GM19467 (cell line): Measurements from ENCODE around the gene RALGAPB.
A peak's percentile ranks its signal among the peaks of the same experiment; 100 is the strongest.
"Not testable (repeated sequence)": the region's sequence is repeated elsewhere in the genome, so short reads cannot be mapped to it uniquely, and the experiment has no call there.

ENCODE experiments used
- ATAC-seq: cut with Tn5 transposase; IDR thresholded peaks from one replicate; pipeline ENCODE4 v1.9.1; 2021; ENCODE audit warnings: mild to moderate bottlenecking, moderate library complexity; ENCODE audit not compliant: unreplicated experiment

Gene RALGAPB

DNA sequence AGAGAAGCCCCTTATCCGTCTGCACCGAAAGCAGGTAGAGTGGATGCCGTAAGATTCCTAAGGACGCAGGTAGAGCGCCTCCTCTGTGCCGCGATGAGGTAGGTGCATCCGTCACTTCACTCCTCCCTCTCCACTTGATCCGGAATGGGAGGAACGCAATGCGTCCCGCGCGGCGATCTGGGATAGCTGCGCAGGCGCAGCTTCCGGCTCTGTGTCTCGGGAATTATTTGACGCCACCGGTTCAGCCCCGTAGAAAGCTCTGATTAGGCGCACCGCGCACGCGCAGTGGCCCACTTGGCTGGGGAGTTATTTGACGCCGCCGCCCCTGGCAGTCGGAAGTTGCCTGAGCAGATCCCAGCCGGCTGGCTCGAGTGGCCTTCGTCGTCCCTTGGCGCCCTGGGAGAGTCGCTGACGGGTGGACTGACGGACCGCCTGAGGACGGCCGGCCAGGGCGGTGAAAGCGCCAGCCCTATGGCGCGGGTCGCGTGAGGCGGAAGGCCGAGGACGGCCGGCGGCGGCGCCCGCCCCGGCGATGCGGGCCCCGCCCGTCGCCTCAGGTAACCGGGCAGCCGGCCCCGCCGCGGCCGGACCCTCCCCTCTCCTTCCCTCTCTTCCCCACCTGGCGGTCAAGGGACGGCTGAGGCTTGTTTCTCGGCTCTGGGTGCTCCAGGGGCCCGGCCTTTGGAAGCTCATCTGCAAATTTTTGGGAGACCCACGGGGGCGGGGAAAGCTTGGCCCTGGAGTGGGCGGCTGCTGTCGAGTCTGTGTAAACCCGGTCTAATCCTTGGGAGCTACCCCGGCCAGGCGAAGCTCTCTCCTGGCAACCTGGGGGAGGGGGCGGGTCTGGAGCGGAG, at the start of gene RALGAPB:
TSS of gene RALGAPB (plus strand) at position 331 of the 854 bp plus-strand sequence. CDS start 15,590 bp downstream, outside the sequence.
- ATAC-seq: peak; percentile 91

DNA sequence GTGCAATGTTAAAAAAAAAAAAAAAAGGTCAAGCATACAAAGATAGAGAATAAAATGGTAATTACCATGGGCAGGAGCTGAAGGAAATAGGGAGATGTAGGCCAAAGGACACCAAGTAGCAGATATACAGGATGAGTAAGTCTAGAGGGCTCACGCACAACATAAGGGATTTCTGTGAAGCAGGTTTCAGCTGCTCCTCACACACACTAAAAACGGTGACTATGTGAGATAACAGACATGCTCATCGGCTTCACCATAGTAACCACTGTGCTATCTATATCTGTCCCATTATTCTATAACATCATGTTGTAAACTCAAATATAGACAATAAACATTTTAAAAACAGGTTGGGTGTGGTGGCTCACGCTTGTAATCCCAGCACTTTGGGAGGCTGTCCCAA, 49.1 kb upstream of the RALGAPB start:
- ATAC-seq: no peak

DNA sequence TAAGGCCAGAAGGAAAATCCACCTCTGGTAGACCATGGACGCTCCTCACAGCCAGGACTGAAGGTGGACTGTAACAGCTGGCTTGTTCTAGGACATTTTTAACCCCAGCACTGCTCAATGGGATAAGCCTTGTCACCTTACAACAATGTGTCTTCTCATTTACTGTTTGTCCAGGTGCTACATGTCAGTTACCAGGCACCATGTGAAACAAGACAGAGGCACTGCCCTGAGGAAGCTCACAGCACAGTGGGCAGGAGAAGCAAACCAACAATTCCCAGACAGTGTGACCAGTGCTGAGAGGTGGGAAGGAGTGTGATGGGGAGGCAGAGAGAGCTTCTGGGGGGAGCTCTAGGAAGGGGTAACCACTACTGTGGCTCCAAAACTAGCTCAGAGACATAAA, 48.2 kb upstream of the RALGAPB start:
- no peak for ATAC-seq

DNA sequence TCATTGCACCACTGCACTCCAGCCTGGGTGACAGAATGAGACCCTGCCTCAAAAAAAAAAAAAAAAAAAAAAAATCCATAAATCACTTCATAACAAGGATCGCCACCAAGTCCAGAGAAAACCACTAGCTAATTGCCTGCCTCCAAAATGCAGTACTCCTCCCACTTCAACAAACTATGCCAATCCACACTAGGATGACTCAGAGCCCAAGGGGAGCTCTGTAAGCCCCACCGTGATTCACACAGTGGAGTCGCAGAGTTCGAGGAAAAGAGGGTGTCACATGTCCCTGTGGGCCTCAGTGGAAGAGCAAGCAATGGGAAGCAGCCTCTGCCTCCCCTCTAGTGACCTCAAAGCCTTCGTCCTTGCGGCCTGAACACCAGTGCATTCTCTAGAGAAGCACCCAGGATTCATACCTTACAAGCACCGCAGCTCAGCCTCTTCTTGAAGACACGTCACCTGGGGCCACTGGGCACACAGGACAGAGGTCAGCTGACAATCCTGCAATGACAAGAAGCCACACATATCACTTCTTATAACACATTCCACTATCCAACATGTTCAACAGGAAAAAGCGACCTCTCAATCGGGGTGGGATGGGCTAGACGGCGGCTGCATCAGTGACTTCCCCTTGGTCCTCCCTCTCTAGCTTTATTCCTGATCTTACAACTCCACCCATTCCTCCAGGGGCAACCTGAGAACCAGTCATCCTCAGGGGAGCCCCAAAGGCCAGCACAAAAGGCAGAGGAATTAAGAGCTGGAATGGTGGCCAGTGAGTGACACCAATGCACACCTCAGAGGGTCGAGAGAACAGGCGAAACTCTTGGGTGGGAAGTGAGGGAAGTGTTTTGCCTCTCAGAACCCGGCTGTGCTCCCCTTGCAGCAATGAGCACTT, 46.4 kb upstream of the RALGAPB start:
- ATAC-seq: no peak

DNA sequence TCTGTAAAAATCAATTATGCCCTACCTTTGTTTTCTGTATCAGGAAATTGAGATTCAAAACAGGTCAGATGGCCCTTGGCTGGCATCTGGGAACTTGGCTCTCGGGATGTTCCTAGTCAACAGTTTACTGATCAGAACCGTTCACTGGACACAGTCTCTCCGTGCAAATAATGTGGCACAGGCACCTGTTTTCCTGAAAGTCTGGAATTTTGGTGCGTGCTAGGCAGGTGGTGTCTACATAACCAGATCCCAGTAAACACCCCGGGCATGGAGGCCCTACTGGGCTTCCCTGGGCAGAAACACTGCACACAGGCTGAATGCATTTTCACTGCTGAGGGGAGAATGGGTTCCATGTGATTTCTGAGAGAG, 45.0 kb upstream of the RALGAPB start:
- ATAC-seq: no peak

DNA sequence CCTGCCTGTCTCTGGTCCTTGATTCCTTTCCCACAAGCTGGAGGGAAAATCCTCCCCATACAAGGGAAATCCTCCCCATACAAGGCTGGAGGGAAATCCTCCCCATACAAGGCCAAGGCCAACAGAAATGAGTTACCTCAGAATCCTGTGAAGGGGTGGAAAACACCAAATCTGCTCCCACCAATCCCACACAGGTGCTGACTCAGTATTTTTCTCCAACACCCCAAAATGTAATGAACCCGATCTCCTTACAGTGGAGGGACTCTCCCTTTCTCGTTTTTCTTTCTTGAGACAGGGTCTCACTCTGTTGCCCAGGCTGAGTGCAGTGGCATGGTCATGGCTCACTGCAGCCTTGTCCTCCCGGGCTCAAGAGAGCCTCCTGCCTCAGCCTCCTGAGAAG, 43.8 kb upstream of the RALGAPB start:
- no peak for ATAC-seq

DNA sequence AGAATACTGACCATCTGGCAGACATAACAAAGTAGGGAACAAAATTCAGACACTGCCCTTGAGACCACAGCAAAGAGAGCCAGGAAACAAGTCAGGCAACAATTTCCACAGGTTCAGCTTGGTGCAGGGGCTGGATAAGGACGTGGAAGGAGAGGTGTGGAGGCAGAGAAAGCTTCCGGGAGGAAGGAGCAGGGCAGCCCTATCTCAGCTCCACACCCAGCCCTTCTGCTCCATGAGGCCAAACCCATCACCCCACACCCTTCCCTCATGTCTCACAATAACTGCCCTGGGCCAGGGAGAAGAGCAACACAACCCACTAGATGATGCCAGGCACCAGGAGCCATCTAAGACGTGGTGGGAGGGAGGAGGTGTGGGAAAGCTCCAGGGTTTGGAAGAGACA, 43.3 kb upstream of the RALGAPB start:
- ATAC-seq: no peak

DNA sequence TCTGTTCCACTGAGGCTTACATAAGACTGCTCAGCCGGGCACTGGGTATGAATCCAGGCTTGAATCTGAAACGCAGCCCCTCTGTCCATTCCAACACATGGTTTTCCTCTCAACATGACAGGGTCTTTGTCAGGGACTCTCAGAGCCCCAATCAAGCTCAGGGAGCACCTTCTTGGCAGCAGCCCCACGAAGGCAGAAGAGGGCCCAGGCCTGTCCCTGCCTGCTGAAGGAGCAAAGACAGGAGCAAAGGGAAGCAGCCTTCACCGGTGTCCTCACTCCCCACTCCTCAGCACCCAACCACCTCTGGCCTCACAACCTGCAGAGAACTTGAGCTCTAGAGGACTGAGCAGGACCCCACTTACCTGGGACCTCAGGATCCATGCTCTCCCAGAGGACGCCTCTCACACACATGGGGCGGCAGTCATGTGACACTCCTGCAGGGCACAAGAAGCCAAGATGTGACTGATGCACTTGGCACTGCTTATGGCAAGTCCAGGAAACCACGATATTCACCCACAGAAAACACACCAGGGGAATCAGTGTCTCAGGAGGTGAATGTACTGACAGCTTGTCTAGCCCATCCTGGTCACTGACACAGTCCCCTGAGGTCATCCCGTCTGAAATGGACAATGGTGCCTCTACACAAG, 41.8 kb upstream of the RALGAPB start:
- no peak for ATAC-seq

DNA sequence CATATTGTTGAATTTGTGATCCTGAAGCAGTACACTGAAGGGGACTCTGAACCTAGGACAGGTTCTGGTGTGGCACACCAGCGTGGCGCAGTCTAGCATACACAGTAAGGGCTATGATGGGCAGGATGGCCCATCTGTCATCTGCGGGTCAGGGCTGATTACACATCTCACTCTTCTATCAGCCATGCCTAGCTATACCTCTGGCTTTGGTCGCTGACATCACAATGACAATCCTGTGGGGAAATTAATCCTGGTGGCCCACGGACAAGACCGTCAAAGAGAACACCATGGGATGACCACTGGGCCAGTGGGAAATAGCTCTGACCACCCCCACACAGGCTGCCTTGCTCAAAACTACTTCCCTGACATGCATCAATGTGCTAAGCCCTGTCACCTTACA, 40.4 kb upstream of the RALGAPB start:
- no peak for ATAC-seq

DNA sequence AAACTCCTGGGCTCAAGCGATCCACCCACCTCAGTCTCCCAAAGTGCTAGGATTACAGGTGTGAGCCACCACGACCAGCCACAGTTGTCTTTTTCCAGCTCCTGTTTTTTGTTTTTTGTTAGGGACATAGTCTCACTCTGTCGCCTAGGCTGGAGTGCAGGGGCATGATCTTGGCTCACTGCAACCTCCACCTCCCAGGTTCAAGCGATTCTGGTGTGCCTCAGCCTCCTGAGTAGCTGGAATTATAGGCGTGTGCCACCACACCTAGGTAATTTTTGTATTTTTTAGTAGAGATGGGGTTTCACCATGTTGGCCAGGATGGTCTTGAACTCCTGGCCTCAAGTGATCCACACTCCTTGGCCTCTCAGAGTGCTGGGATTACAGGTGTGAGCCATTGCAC, 39.8 kb upstream of the RALGAPB start:
- ATAC-seq: not testable (repeated sequence)

DNA sequence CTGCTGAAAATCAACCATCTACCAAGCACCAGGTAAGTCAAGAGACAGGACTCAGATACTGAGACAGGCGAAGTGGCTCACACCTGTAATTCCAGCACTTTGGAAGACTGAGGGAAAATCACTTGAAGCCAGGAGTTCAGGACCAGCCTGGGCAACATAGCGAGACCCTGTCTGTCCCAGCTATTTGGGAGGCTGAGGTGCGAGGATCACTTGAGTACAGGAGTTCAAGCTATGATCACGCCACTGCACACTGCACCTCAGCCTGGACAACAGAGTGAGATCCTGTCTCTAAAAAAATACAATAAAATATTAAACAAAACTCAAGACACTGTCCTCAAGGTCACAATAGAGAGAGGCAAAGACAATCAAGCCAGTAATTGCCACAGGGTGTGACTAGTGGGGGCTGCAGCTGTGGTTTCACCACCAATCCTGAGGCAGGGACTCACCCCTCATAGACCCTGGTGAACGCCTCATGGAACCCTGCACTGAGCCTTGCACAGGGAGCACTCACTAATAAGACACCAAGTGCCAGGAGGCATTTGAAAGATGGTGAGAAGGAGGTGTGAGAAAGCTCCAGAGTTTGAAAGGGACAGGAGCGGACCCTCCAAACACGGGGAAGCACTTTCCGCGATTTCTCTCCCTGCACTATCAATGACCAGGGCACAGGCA, 39.2 kb upstream of the RALGAPB start:
- no peak for ATAC-seq

DNA sequence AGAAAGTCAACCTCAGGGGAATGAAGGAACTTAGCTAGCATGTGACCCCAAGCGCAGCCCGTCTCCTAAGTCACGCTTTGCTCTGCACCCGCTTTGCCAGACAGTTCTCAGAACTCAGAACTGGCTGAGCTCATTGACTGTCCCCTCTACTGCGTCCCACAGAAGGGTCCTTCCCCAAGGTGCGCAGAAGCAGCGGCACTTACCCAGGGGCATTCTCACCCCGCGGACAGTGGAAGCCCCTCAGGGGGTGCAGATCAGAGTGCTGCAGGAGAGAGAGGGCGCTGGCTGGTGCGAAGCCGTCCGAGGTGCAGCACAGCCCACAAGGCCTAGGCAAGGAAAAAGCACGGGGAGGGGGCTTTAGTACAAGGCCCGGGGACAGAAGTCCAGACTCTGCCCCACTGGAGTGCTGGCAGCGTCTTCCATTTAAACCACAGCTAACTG, 38.3 kb upstream of the RALGAPB start:
- no peak for ATAC-seq

DNA sequence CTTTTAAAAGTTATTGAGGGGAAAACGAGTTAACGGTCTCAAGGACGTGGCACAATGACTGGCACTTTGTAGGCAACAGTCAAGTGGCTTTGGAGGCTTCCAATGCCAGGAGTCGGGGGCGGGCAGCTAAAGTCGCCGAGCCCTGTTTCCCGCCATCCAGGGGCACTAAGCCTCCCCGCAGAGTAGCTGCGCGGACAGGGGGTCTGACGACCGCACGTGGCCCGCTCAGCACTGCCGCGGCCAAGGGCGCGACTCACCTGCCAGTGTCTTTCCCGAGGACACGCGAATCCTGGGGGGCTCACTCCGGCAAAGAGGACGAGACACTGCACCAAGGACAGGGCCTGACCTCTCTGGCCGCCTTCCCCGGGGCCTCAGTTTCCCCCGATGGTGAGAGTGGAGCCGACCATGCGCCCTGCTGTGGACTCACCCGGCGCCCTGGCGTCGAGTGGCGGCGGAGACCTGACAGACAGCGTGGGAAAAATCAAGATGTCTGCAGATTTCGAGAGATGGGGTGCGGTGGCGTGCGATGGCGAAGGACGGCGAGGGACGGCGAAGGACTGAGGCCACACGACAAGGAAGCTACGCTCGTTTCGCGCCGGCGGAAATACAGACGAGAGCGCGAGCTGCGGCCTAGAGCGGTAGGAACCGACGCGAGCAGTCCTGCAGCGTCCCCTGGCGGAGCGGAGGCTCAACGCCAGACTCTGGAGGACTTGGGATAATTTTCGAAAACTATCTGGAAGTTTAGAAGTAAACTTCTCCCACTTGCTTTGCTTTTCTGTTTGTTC, 37.7 kb upstream of the RALGAPB start, which contains the start of gene SNHG17:
TSS of gene SNHG17 (minus strand) at position 559 of the 785 bp plus-strand sequence.
- ATAC-seq: peak; percentile 73

DNA sequence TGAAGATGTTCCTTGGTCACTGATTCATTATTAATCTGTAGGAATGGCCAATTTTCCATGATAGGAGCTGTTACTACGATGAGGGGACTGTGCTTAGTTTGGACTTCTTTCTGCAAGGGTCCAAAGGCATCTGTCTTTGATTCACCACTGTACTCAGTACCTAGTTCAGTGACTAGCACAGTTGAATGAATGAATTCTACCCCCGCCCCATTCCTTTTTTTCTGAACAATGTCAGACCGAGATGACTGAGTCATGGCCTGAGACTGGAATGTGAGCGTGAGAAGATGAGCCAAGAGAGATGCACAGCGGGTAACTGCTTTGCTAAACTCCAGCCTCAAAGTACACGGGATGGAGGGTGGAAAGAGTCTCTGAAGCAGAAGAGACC, 37.1 kb upstream of the RALGAPB start:
- no peak for ATAC-seq

DNA sequence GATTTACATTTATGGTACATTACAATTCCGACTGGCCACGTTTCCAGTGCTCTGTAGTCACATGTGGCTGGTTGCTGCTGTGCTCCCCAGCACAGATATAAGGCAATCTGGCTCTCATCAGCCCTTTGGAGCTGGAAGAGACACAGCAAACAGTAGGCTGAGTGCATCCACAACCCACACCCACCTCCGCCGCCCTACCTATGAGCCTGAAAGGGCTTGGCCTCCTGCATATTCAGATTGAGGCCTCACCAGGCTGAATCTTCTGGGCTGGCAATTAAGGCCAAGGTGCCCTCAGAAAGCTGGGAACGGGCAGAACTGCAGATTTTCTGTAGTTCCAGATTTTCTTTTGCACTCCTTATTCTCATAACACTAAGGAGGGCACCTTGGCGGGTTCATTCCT, 34.8 kb upstream of the RALGAPB start:
- ATAC-seq: no peak

DNA sequence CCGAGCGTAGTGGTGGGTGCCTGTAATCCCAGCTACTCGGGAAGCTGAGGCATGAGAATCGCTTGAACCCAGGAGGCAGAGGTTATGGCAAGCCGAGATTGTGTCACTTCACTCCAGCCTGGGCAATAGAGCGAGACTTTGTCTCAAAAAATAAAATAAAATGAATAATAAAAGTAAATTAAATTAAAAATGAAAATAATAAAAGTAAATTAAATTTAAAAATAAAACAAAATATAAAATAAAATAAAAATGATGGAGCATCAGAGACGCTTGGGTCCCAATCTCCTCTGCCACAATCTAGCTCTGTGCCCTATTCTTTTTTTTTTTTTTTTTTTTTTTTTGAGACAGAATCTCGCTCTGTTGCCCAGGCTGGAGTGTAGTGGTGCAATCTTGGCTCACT, 31.5 kb upstream of the RALGAPB start:
- not testable (repeated sequence) for ATAC-seq

DNA sequence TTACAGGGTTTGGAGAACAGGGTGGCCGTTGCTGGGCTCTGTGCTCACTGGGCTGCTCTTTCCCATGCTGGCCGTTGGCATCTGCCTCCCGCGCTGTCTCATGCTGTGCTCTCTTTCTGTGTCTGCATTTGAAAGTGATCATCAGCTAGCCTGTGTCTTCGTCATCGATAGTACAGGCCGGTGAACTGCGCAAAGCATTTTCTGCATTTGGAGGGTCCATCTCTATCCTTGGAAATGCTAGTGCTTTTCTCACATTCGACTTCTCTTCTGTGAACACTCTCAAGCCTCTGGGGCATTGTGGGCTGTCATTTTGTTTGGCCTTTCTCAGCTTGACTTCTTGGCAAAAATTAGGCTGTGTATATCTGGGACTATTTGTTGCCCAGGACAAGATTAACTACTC, 30.7 kb upstream of the RALGAPB start:
- no peak for ATAC-seq

DNA sequence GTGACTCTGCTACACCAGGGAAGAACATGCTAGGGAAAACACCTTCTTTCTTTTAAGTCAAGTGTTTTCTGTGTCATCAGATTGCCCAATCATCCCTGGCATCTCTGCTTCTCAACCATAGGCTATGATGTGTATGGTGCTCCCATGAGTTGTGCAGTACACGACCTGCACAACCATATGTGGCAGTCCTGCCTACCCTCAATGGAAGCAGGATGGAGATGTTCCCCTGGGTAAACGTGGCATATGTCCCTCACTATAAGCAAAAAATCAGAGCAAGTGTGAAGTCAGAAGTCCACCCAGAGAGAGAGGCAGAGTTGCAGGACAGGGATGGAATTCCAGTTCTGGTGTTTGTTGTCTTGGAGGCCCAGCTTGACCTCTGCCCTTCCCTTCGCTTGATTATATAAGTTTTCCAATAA, 27.3 kb upstream of the RALGAPB start:
- no peak for ATAC-seq

DNA sequence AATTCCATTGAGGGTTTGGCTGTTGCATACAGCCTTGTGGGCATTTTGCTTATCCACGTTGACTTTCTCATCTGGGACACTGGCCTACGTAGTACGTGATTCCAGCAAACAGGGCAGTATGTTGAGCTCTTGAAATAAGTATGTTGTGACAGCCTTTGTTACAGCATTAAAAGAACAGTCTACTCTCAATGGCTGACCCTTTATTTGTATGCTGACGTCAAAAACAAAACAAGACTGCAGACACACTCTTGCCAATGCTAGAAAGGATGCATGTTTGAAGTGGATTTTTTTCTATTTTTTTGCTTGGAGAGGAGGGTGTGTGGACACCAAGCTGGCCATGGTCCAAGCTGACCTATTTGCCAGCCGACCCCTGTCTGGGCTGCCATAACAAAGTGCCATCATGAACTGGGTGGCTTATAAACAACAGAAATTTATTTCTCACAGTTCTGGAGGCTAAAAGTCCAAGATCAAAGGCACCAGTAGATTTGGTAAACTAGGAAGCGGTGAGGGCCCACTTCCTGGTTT, 26.7 kb upstream of the RALGAPB start:
- ATAC-seq: no peak
